ENCODE results near the gene L3MBTL3.

- TF ChIP-seq TAF1 (IDR thresholded peaks at IDR 0.05; ENCODE audit: low read depth) (no peak), FOXM1 (IDR thresholded peaks at IDR 0.05; ENCODE audit: borderline replicate concordance, low read depth) (no peak), REST (IDR thresholded peaks at IDR 0.05; ENCODE audit: low read depth) (no peak)
Observed at GRCh38 chr6:130127195-130127594, 108.8 kb downstream of the L3MBTL3 start.
